Keratinocyte (primary cell): Measurements from ENCODE around the gene KANTR. TPM values are rescaled to one million over a fixed set of nuclear protein-coding genes. Genes with fewer than 3 reads are reported as not detected.

Source experiments
- DNase-seq: peaks from one replicate; pipeline ENCODE4 v3.0.0-alpha.2; 2011; ENCODE audit warnings: low read depth, missing footprints, low spot score
- FAIRE-seq: peaks from 2 replicates; lab custom pipeline; 2011; peaks lifted over from hg19 to GRCh38; lab: Jason Lieb, UNC
- H2AFZ ChIP-seq: 2 replicates; pipeline ENCODE4 v1.6.0; 2012; ENCODE audit warnings: low read length, control low read depth, inconsistent platforms; ENCODE audit not compliant: control insufficient read depth
- H3K27ac ChIP-seq: 2 replicates; pipeline ENCODE4 v1.5.1; 2011; ENCODE audit warnings: low read length; ENCODE audit not compliant: control insufficient read depth, insufficient read depth
- H3K27me3 ChIP-seq: 3 replicates; pipeline ENCODE4 v1.6.0; 2011; ENCODE audit warnings: low read length; ENCODE audit not compliant: control insufficient read depth, insufficient read depth; ENCODE audit errors: extremely low read depth
- H3K36me3 ChIP-seq, 2 experiments: 2 replicates in 1 of 2; 3 replicates in 1 of 2; pipeline ENCODE4 v1.5.1; 2011; ENCODE audit warnings: low read length in 2 of 2, mild to moderate bottlenecking in 1 of 2; ENCODE audit not compliant: control insufficient read depth in 2 of 2, insufficient read depth in 2 of 2; ENCODE audit errors: extremely low read depth in 1 of 2
- H3K4me1 ChIP-seq: 3 replicates; pipeline ENCODE4 v1.5.1; 2011; ENCODE audit warnings: low read length; ENCODE audit not compliant: control insufficient read depth, insufficient read depth; ENCODE audit errors: extremely low read depth
- H3K4me2 ChIP-seq: 3 replicates; pipeline ENCODE4 v1.6.0; 2011; ENCODE audit warnings: low read depth, low read length; ENCODE audit not compliant: control insufficient read depth, insufficient read depth; ENCODE audit errors: extremely low read depth
- H3K4me3 ChIP-seq, 3 experiments: fragments of 200-600 bp in 1 of 3; sonication (generic) in 1 of 3; 2 replicates in 2 of 3; 3 replicates in 1 of 3; pipeline ENCODE4 v1.5.1; 2011 to 2016; ENCODE audit warnings: low read length in 3 of 3, mild to moderate bottlenecking in 3 of 3, control low read depth in 2 of 3, inconsistent platforms in 1 of 3, low read depth in 1 of 3, mixed read lengths in 1 of 3, mixed run types in 1 of 3, moderate library complexity in 1 of 3; ENCODE audit not compliant: control insufficient read depth in 2 of 3, insufficient read depth in 2 of 3; ENCODE audit errors: extremely low read depth in 1 of 3
- H3K79me2 ChIP-seq: 2 replicates; pipeline ENCODE4 v1.6.0; 2012; ENCODE audit warnings: low read length; ENCODE audit not compliant: control insufficient read depth, insufficient read depth
- H3K9ac ChIP-seq: 3 replicates; pipeline ENCODE4 v1.6.0; 2011; ENCODE audit warnings: low read length; ENCODE audit not compliant: control insufficient read depth, insufficient read depth; ENCODE audit errors: extremely low read depth
- H3K9me1 ChIP-seq: 3 replicates; pipeline ENCODE4 v1.6.0; 2011; ENCODE audit warnings: low read length; ENCODE audit not compliant: control insufficient read depth, insufficient read depth; ENCODE audit errors: extremely low read depth
- H3K9me3 ChIP-seq: 2 replicates; pipeline ENCODE4 v1.5.1; 2012; ENCODE audit warnings: low read depth, low read length; ENCODE audit not compliant: control insufficient read depth
- H4K20me1 ChIP-seq: 3 replicates; pipeline ENCODE4 v1.6.0; 2011; ENCODE audit warnings: low read length; ENCODE audit not compliant: control insufficient read depth, insufficient read depth; ENCODE audit errors: extremely low read depth
- EZH2 ChIP-seq: IDR thresholded peaks from one replicate; pipeline ENCODE4 v1.6.1; 2012; ENCODE audit warnings: inconsistent platforms, mild to moderate bottlenecking, low read length, moderate library complexity
- dilution Hi-C: fragments of 300-500 bp; cut with MboI; formaldehyde crosslinking; loops from one replicate; pipeline ENCODE4 v1.7.0; 2020; ENCODE audit warnings: low sequenced_read_pairs; ENCODE audit not compliant: extremely low pct_ligation_motif_present
- polyA plus RNA-seq, 5 experiments: library from polyadenylated mRNA; depleted of rRNA in 3 of 5; stranded (reverse) in 3 of 5; stranded (forward) in 1 of 5; unstranded in 1 of 5; fragments of >200 nt; gene quantifications; 1 replicate in 1 of 5; 2 replicates in 3 of 5; 3 replicates in 1 of 5; pipeline versions ENCODE4 v1.2.1 to v1.2.3, GENCODE V29; 2011 to 2012; ENCODE audit warnings: missing spikeins in 2 of 5, low read depth in 1 of 5, low replicate concordance in 1 of 5
- TF ChIP-seq, protein P1 (sequence below), 3 experiments: IDR thresholded peaks in 1 of 3; conservative IDR thresholded peaks in 1 of 3; optimal IDR thresholded peaks in 1 of 3; 2 replicates in 2 of 3; 3 replicates in 1 of 3; pipeline versions ENCODE3 to v1.5.1; 2011; ENCODE audit warnings: low read length in 3 of 3, mild to moderate bottlenecking in 3 of 3, moderate library complexity in 2 of 3, control low read depth in 1 of 3, inconsistent platforms in 1 of 3; ENCODE audit not compliant: insufficient read depth in 2 of 3; ENCODE audit errors: extremely low read depth in 1 of 3

KANTR gene
- polyA plus RNA-seq, 1 donor (not counting 4 experiments of a cell fraction or from before 2014, with no cell fraction given), result 3.8 TPM

DNA sequence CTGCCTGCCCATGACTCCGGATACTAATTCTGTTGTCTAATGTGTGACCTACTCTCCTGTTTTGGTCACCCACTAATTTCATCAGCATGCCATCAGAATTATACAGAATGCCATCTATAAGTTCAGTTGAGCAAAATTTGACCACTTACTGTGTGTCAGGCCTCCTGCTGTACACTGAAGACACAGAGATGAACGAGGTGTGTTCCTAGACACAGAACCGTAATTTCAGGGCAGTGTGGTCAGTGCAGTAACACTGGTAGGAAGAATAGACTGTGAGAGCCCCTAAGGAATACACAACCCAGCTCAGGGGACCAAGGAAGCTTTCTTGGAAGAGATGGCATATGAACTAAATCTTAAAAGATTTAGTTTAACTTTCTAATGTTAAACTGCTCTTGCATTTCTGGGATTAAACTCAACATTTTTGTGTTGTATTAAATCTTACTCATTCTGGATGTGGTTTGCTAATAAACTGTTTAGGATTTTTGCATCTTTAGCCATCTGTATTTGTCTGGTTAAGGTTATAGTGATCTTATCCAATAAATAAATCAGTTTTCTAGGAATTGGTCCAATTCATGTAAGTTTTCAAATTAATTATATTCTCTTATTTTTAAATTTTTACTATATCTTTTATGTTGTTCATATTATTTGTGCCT lies 34.3 kb downstream of the KANTR start:
- dilution Hi-C loops, result no loop called here
- Histone ChIP-seq H3K9me3 (no peaks in the 10 kb centered on the region), H3K9ac (no peak overlapping the region), H3K4me1 (peaks cover 2% of the 10 kb centered on the region), H3K36me3 (no peaks in the 10 kb centered on the region), H3K79me2 (no peaks in the 10 kb centered on the region), H2AFZ (no peak overlapping the region), H3K4me3 (no peak overlapping the region), H3K27ac (no peak overlapping the region), H4K20me1 (no peaks in the 10 kb centered on the region), H3K4me2 (no peak overlapping the region), H3K27me3 (no peaks in the 10 kb centered on the region), H3K9me1 (no peaks in the 10 kb centered on the region)
- DNase-seq (no peak), FAIRE-seq (no peak)
- no peak for TF ChIP-seq EZH2

DNA sequence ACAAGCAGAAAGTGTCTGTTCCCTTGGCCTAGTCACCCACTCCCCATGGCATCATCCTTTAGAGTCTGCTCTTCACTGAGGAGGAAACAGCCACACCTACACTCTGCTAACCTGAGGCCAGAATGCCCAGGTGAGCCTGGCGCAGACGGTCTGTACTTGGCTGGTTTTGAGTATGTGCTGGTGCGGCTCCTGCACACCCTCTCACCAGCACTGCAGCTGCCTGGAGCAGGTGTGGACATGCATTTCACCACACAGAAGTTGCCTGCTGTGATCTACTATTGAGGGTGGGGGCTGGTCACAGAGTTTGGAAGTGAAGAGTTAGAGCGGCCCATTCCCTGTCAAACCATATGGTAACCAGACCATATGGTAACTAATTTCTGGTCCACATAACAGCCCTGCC lies 39.5 kb downstream of the KANTR start:
- peak overlapping the region in 2 of 3 experiments; percentile 33 to 48 for H3K4me3 ChIP-seq
- H3K9ac ChIP-seq, result peak overlapping the region; percentile 65
- peak overlapping the region; percentile 82 for H3K27ac ChIP-seq
- no peaks in the 10 kb centered on the region for H4K20me1 ChIP-seq
- H3K36me3 ChIP-seq, result no peaks in the 10 kb centered on the region
- peak; percentile 51 for FAIRE-seq
- H3K27me3 ChIP-seq, result no peaks in the 10 kb centered on the region
- no peaks in the 10 kb centered on the region for H3K9me3 ChIP-seq
- dilution Hi-C loops, result no loop called here
- peak; percentile 26 for DNase-seq
- no peaks in the 10 kb centered on the region for H3K9me1 ChIP-seq
- TF ChIP-seq, protein P1, sequence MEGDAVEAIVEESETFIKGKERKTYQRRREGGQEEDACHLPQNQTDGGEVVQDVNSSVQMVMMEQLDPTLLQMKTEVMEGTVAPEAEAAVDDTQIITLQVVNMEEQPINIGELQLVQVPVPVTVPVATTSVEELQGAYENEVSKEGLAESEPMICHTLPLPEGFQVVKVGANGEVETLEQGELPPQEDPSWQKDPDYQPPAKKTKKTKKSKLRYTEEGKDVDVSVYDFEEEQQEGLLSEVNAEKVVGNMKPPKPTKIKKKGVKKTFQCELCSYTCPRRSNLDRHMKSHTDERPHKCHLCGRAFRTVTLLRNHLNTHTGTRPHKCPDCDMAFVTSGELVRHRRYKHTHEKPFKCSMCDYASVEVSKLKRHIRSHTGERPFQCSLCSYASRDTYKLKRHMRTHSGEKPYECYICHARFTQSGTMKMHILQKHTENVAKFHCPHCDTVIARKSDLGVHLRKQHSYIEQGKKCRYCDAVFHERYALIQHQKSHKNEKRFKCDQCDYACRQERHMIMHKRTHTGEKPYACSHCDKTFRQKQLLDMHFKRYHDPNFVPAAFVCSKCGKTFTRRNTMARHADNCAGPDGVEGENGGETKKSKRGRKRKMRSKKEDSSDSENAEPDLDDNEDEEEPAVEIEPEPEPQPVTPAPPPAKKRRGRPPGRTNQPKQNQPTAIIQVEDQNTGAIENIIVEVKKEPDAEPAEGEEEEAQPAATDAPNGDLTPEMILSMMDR (optimal IDR thresholded peaks at IDR 0.05 in 1 of 3, IDR thresholded peaks at IDR 0.05 in 1 of 3, conservative IDR thresholded peaks at IDR 0.05 in 1 of 3; ENCODE audit: extremely low read depth in 1 of 3, insufficient read depth in 2 of 3, low read length in 3 of 3), result no peak
- no peak for TF ChIP-seq EZH2
- H3K79me2 ChIP-seq, result no peaks in the 10 kb centered on the region
- H3K4me2 ChIP-seq, result peak overlapping the region; percentile 74
- peaks cover 7% of the 10 kb centered on the region for H3K4me1 ChIP-seq
- H2AFZ ChIP-seq, result peak overlapping the region; percentile 4

DNA sequence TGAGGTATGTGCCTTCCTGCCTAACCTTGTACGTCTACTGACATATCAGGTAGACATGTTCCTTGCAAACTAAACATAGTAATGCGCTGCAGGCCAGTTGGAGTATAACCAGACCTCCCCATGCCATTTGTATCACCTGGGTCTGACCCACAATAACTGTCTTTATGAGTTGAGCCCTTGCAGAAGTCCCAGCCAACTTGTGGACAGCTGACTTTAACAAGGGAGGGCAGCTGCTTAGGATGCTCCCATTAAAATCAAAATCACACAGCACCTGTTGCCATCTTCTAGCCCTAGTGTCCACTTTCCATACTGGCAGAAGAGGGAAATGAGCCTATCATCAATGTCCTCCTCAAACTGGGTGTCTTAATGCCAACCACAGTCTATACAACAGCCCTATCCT lies 41.6 kb downstream of the KANTR start:
- no peak for TF ChIP-seq EZH2
- TF ChIP-seq, protein P1 (optimal IDR thresholded peaks at IDR 0.05 in 1 of 3, IDR thresholded peaks at IDR 0.05 in 1 of 3, conservative IDR thresholded peaks at IDR 0.05 in 1 of 3; ENCODE audit: extremely low read depth in 1 of 3, insufficient read depth in 2 of 3, low read length in 3 of 3), result no peak
- Histone ChIP-seq H3K9me3 (no peaks in the 10 kb centered on the region), H3K9me1 (no peaks in the 10 kb centered on the region), H3K27me3 (no peaks in the 10 kb centered on the region), H3K4me3 (no peak overlapping the region), H3K79me2 (no peaks in the 10 kb centered on the region), H4K20me1 (no peaks in the 10 kb centered on the region), H3K36me3 (no peaks in the 10 kb centered on the region), H3K9ac (no peak overlapping the region), H2AFZ (no peak overlapping the region), H3K4me2 (no peak overlapping the region), H3K4me1 (peaks cover 7% of the 10 kb centered on the region), H3K27ac (no peak overlapping the region)
- FAIRE-seq, result no peak
- no peak for DNase-seq
- dilution Hi-C loops, result no loop called here
